Fibroblast of the aortic adventitia (primary cell): ENCODE results near the gene TSHZ2. TPM values are rescaled to one million over a fixed set of nuclear protein-coding genes. Genes with fewer than 3 reads are reported as not detected.

Experiments
- DNase-seq: peaks from one replicate; pipeline ENCODE4 v3.0.0-alpha.2; 2010; ENCODE audit warnings: low read depth
- H3K4me3 ChIP-seq: 2 replicates; pipeline ENCODE4 v1.5.1; 2011; ENCODE audit warnings: low read depth, mild to moderate bottlenecking, control low read depth, low read length, moderate library complexity
- total RNA-seq: library from RNA; depleted of rRNA; stranded (reverse); fragments of >200 nt; gene quantifications from 2 replicates; pipeline ENCODE4 v1.2.3, GENCODE V29; 2012; ENCODE audit warnings: low replicate concordance
- TF ChIP-seq, protein P1 (sequence below): IDR thresholded peaks from 2 replicates; pipeline ENCODE4 v1.5.1; 2011; ENCODE audit warnings: mild to moderate bottlenecking, low read length, control low read depth, inconsistent platforms; ENCODE audit not compliant: insufficient read depth

Gene TSHZ2
- total RNA-seq, 1 donor: 6.9 TPM

DNA sequence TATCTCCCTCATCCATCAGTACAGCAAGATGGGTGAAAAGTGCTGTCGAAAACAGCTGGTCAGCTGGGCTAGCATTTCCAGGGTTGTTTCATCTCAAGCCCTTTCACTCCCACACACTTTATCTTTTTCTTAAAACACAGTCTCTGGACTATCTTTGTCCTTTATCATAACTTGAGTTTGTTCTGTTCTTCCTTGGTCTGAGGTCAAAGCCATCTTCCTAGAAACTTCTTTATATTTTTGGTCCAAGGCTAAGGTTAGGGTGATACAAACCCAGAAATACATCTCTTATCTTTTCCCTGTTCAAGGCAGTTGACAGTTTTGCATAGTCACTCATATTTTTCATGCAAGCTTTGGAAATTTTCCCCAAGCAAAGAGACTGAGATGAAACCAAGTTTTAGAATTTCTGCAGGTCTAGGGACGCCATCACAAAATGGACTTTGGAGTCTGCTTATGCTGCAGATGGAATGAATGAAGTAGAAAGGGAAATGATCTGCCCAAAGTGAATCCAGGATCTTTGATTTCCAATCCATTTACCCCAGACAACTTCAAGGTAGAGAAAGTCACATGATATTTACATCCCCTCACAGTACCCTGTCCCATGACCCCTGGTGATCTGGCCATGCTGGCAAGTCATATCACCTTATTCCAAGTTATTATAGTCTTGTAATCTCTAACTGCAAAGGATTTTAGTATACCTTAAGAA, 324.4 kb downstream of the TSHZ2 start:
- H3K4me3 ChIP-seq: no peak overlapping the region
- TF ChIP-seq, protein P1, sequence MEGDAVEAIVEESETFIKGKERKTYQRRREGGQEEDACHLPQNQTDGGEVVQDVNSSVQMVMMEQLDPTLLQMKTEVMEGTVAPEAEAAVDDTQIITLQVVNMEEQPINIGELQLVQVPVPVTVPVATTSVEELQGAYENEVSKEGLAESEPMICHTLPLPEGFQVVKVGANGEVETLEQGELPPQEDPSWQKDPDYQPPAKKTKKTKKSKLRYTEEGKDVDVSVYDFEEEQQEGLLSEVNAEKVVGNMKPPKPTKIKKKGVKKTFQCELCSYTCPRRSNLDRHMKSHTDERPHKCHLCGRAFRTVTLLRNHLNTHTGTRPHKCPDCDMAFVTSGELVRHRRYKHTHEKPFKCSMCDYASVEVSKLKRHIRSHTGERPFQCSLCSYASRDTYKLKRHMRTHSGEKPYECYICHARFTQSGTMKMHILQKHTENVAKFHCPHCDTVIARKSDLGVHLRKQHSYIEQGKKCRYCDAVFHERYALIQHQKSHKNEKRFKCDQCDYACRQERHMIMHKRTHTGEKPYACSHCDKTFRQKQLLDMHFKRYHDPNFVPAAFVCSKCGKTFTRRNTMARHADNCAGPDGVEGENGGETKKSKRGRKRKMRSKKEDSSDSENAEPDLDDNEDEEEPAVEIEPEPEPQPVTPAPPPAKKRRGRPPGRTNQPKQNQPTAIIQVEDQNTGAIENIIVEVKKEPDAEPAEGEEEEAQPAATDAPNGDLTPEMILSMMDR: no peak
- DNase-seq: no peak

DNA sequence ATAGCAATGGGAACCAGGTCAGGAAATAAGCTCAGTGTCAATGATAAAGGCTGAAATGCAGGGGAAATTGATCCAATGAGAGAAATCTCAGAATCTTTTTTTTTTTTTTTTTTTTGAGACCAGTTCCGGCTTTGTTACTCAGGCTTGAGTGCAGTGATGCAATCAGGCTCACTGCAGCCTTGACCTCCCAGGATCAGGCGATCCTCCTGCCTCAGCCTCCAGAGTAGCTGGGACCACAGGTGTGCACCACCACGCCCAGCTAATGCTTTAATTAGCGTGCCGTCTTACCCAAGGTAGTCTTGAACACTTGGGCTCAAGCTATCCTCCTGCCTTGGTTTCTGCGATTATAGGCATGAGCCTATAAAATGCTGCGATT, 325.0 kb downstream of the TSHZ2 start:
- no peak overlapping the region for H3K4me3 ChIP-seq
- TF ChIP-seq, protein P1: no peak
- DNase-seq: no peak

DNA sequence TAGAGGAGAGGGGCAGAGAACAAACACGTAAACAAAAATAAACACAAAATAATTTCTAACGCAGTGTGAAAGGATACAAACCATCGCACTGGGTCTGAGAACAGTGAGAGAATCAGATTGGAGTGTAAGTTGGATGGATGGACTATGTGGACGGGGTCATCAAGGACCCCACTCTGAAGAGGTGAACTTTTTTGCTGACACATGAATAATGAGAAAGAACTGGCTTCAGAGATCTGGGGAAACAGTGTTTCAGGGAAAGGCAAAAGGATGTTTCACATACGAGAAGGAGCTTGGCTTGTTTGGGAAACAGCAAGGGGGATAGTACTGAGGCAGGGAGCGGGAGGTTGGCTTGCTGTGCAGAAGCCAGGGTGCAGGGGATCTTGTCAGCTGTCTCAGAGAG, 326.1 kb downstream of the TSHZ2 start:
- TF ChIP-seq, protein P1: no peak
- DNase-seq: no peak
- H3K4me3 ChIP-seq: no peak overlapping the region

DNA sequence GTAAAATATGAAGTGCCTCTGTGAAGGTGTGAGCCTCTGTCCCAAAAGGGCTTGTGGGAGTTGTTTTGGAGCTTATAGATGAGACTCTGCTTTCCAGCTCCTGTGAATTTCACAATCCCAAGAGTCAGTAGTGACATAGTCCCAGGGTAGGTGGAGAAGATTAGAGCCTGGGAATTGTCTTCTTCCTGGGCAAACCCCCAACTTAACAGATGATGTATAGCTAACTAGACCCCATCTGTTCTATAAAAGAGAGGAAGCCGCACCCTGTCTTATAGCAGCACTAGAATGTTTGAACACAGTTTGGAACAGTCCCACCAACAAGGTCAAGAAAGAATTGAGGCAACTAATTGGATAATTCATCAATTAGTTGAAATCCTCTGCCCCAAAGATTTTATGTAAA, 326.8 kb downstream of the TSHZ2 start:
- DNase-seq: no peak
- TF ChIP-seq, protein P1: no peak
- no peak overlapping the region for H3K4me3 ChIP-seq

DNA sequence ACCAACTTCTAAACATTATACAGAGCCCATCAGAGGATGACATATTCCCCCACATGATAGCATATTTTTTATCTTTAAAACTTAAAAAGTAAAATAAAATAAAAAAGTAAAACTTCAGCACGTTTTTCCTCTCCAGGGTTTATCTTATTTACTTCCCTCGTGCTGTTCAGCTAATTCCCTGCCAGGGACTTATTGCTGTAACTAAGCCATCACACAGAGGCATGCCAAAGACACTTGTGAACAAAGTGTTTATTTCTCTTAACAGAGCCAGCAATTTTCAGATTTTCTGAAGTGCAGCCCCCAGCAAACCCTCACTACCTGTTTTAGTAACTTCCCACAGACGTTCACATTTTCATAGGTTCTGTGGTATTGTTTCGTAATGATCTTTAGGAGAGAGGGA, 327.7 kb downstream of the TSHZ2 start:
- DNase-seq: no peak
- TF ChIP-seq, protein P1: no peak
- H3K4me3 ChIP-seq: no peak overlapping the region

DNA sequence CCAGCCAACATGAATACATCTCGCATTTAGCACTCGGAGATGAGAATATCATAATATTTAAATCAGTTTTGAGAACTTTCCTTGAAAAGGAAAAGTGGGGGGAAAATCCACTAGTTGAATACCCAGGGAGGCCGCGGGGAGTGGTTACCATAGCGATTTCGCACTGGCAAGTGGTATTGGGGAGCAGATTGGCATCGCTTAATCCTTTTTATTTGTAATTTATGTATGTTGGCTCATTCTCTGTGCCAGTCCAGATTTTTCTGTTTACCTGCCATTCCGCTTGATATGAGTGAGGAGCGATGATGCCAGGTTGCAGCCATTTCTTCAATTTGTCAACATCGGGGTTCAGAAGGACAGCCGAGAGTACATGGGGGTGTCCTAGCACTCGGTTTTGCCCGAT, 329.7 kb downstream of the TSHZ2 start:
- TF ChIP-seq, protein P1: no peak
- DNase-seq: no peak
- no peak overlapping the region for H3K4me3 ChIP-seq

DNA sequence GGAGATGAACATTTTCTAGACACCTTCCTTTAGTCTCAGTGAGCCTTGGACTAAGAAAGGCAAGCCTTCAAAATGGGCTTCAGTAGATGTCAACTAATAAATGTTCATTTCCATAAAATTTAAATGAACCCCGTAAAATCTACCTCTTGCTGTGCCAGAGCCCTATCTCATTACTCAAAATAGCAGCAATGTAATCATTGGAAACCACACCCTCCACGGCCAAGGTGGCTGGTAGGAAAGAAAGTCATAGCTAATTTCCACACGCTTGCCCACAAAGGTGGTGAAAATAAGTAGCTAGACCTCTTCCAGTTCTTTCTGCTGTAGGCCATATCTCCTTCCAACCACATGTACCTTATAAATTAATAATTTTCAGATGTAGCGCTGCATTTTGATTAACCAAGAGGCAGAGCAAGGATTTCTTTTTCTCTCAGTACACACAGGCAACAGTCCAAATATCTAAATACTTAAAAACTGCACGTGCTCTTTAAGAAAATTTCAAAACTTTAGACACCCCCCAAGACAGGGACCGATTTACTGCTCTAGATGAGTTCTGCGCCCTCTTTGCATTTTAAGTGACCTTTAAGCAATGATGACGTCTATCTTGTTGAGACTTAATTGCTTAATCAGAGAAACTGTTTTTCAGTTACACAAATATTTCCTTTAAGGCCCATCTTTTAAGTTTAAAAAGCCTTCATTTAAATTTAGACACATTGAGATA, 330.7 kb downstream of the TSHZ2 start:
- TF ChIP-seq, protein P1: no peak
- DNase-seq: no peak
- no peak overlapping the region for H3K4me3 ChIP-seq
